A673 (cell line): Measurements from ENCODE around the gene CACNG4.

ENCODE experiments used
- EZH2 ChIP-seq: fragments of 200-600 bp; sonication (generic); IDR thresholded peaks from 2 replicates; pipeline ENCODE4 v1.6.1; 2017; ENCODE audit warnings: borderline replicate concordance, low read depth, mild to moderate bottlenecking, mixed read lengths, antibody characterized with exemption, low read length; ENCODE audit not compliant: poor library complexity, severe bottlenecking
- TF ChIP-seq, protein P1 (sequence below): fragments of 300-800, 200-600 bp; sonication (generic); conservative IDR thresholded peaks from 2 replicates; pipeline ENCODE4 v1.5.1; 2017; ENCODE audit warnings: low read depth, mild to moderate bottlenecking, antibody characterized with exemption, low read length, moderate library complexity, mixed read lengths

- TF ChIP-seq EZH2: no peak
- TF ChIP-seq, protein P1, sequence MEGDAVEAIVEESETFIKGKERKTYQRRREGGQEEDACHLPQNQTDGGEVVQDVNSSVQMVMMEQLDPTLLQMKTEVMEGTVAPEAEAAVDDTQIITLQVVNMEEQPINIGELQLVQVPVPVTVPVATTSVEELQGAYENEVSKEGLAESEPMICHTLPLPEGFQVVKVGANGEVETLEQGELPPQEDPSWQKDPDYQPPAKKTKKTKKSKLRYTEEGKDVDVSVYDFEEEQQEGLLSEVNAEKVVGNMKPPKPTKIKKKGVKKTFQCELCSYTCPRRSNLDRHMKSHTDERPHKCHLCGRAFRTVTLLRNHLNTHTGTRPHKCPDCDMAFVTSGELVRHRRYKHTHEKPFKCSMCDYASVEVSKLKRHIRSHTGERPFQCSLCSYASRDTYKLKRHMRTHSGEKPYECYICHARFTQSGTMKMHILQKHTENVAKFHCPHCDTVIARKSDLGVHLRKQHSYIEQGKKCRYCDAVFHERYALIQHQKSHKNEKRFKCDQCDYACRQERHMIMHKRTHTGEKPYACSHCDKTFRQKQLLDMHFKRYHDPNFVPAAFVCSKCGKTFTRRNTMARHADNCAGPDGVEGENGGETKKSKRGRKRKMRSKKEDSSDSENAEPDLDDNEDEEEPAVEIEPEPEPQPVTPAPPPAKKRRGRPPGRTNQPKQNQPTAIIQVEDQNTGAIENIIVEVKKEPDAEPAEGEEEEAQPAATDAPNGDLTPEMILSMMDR: no peak
These were observed 992 bp upstream of the CACNG4 start for GRCh38 chr17:66963521-66963908.
